ENCODE measurements around the gene ZFYVE16. TPM values are rescaled to one million over a fixed set of nuclear protein-coding genes. Genes with fewer than 3 reads are reported as not detected.
"Not testable (repeated sequence)": the region's sequence is repeated elsewhere in the genome, so short reads cannot be mapped to it uniquely, and the experiment has no call there.

Gene ZFYVE16
- total and polyA plus RNA-seq, 12 donors = 8.3 to 52.6 (median 42.8) TPM

GRCh38 chr5:80491296-80491695 is 83.4 kb downstream of the ZFYVE16 start:
- intact Hi-C loops (cut with DNase I) = no loop called here
- ATAC-seq (no peak), DNase-seq (no peak)
- 92 to 96% methylated on average over 3 of the region's 3 CpGs for WGBS, 2 donors
- Histone ChIP-seq H3K9me3 (no peaks in the 10 kb centered on the region), H3K27ac (no peak overlapping the region), H3K36me3 (no peaks in the 10 kb centered on the region), H3K4me1 (peaks cover 0 to 21% (median 5%) of the 10 kb centered on the region in 9 donors), H3K4me3 (no peak overlapping the region), H3K27me3 (no peaks in the 10 kb centered on the region)
- TF ChIP-seq CTCF (IDR thresholded peaks at IDR 0.05) = no peak

- no peak for TF ChIP-seq CTCF (IDR thresholded peaks at IDR 0.05)
- Histone ChIP-seq H3K4me1 (peaks cover 0 to 10% (median under 1%) of the 10 kb centered on the region in 9 donors), H3K9me3 (no peaks in the 10 kb centered on the region), H3K4me3 (no peak overlapping the region), H3K27ac (no peak overlapping the region), H3K36me3 (no peaks in the 10 kb centered on the region), H3K27me3 (no peaks in the 10 kb centered on the region)
- ATAC-seq (no peak), DNase-seq (no peak)
- 95 to 100% methylated on average over 3 of the region's 3 CpGs for WGBS, 2 donors
- intact Hi-C loops (cut with DNase I) = no loop called here
These were observed 84.9 kb downstream of the ZFYVE16 start for GRCh38 chr5:80492741-80493140.

- H3K27ac ChIP-seq; DNase-seq; H3K4me3 ChIP-seq; H3K4me1 ChIP-seq; H3K36me3 ChIP-seq; H3K9me3 ChIP-seq; intact Hi-C loops (cut with DNase I); ATAC-seq; H3K27me3 ChIP-seq: not testable (repeated sequence)
- WGBS, 2 donors = 75 to 79% methylated on average over 7 of the region's 7 CpGs
These were observed 85.6 kb downstream of the ZFYVE16 start for GRCh38 chr5:80493443-80493842.

- H3K9me3 ChIP-seq = no peaks in the 10 kb centered on the region
- WGBS, 2 donors = 90 to 95% methylated on average over 2 of the region's 2 CpGs
- TF ChIP-seq CTCF (IDR thresholded peaks at IDR 0.05) = no peak
- H3K27ac ChIP-seq = no peak overlapping the region
- no peaks in the 10 kb centered on the region for H3K27me3 ChIP-seq
- DNase-seq (no peak), ATAC-seq (no peak)
- H3K4me1 ChIP-seq = no peaks in the 10 kb centered on the region
- no peaks in the 10 kb centered on the region for H3K36me3 ChIP-seq
- intact Hi-C loops (cut with DNase I) = no loop called here
- no peak overlapping the region for H3K4me3 ChIP-seq
These were observed 88.0 kb downstream of the ZFYVE16 start for GRCh38 chr5:80495891-80496290.

- no peaks in the 10 kb centered on the region for H3K4me1 ChIP-seq
- no peak for DNase-seq
- H3K27ac ChIP-seq = no peak overlapping the region
- no peaks in the 10 kb centered on the region for H3K27me3 ChIP-seq
- no peak for TF ChIP-seq CTCF (IDR thresholded peaks at IDR 0.05)
- H3K4me3 ChIP-seq = no peak overlapping the region
- peaks cover 0 to 3% (median 0%) of the 10 kb centered on the region in 9 donors for H3K36me3 ChIP-seq
- intact Hi-C loops (cut with DNase I) = no loop called here
- 93 to 96% methylated on average over 2 of the region's 2 CpGs for WGBS, 2 donors
- H3K9me3 ChIP-seq = no peaks in the 10 kb centered on the region
- ATAC-seq = no peak
These were observed 94.9 kb downstream of the ZFYVE16 start for GRCh38 chr5:80502800-80503199.

Data from heart right ventricle (tissue), 16 donors.